Activated CD4-positive, alpha-beta T cell treated with anti-CD3 and anti-CD28 coated beads, Interleukin-2, amount 50 U/mL, for 1 hour (primary cell): ENCODE measurements around the gene PELI1.
"Not testable (repeated sequence)": the region's sequence is repeated elsewhere in the genome, so short reads cannot be mapped to it uniquely, and the experiment has no call there.

Experiments
- DNase-seq: peaks from one replicate; pipeline ENCODE4 v3.0.0-alpha.2; 2020

The PELI1 gene

GRCh38 chr2:64120928-64121327 lies 23.3 kb downstream of the PELI1 start:
- DNase-seq: no peak

- DNase-seq: no peak
Observed at GRCh38 chr2:64120008-64120407, 24.2 kb downstream of the PELI1 start.

GRCh38 chr2:64119369-64119768 lies 24.9 kb downstream of the PELI1 start:
- DNase-seq: no peak

- DNase-seq: no peak
Observed at GRCh38 chr2:64115808-64116598, 28.2 kb downstream of the PELI1 start.

- DNase-seq: no peak
Observed at GRCh38 chr2:64114912-64115277, 29.3 kb downstream of the PELI1 start.

- DNase-seq: no peak
Observed at GRCh38 chr2:64114063-64114911, 29.9 kb downstream of the PELI1 start.

- no peak for DNase-seq
Observed at GRCh38 chr2:64112016-64112415, 32.2 kb downstream of the PELI1 start.

- DNase-seq: no peak
Observed at GRCh38 chr2:64111426-64111825, 32.8 kb downstream of the PELI1 start.

- DNase-seq: no peak
Observed at GRCh38 chr2:64108666-64109241, 35.5 kb downstream of the PELI1 start.

- no peak for DNase-seq
Observed at GRCh38 chr2:64106481-64106880, 37.7 kb downstream of the PELI1 start.

- DNase-seq: no peak
Observed at GRCh38 chr2:64105670-64106461, 38.4 kb downstream of the PELI1 start.

GRCh38 chr2:64104933-64105332 lies 39.3 kb downstream of the PELI1 start:
- DNase-seq: no peak

GRCh38 chr2:64102736-64103135 lies 41.5 kb downstream of the PELI1 start:
- DNase-seq: not testable (repeated sequence)

- no peak for DNase-seq
Observed at GRCh38 chr2:64101141-64101591, 43.1 kb downstream of the PELI1 start.

- not testable (repeated sequence) for DNase-seq
Observed at GRCh38 chr2:64100584-64100983, 43.6 kb downstream of the PELI1 start.

- no peak for DNase-seq
Observed at GRCh38 chr2:64094663-64095382, 49.4 kb downstream of the PELI1 start.

- DNase-seq: no peak
Observed at GRCh38 chr2:64093341-64093740, 50.9 kb downstream of the PELI1 start.

- DNase-seq: no peak
Observed at GRCh38 chr2:64092502-64092901, 51.7 kb downstream of the PELI1 start.

- DNase-seq: no peak
Observed at GRCh38 chr2:64090264-64090663, 54.0 kb downstream of the PELI1 start.

- no peak for DNase-seq
Observed at GRCh38 chr2:64086347-64087082, 57.7 kb downstream of the PELI1 start.

- no peak for DNase-seq
Observed at GRCh38 chr2:64085936-64086335, 58.3 kb downstream of the PELI1 start.
